SH-SY5Y (cell line): ENCODE measurements around the gene MIGA2.

Experiments used
- GATA2 ChIP-seq: IDR thresholded peaks from 2 replicates; pipeline ENCODE4 v1.6.1; 2011; ENCODE audit warnings: mild to moderate bottlenecking, low read depth, low read length
- GATA3 ChIP-seq: IDR thresholded peaks from 2 replicates; pipeline ENCODE4 v1.6.1; 2011; ENCODE audit warnings: low read depth, mild to moderate bottlenecking, low read length, moderate library complexity

GRCh38 chr9:129037767-129038098, 1.3 kb downstream of the MIGA2 start:
- no peak for TF ChIP-seq GATA2
- no peak for TF ChIP-seq GATA3
